NCI-H2171 (cell line): ENCODE results near the gene ALG1L2.
"Not testable (repeated sequence)": the region's sequence is repeated elsewhere in the genome, so short reads cannot be mapped to it uniquely, and the experiment has no call there.

Experiments
- DNase-seq: peaks from one replicate; lab custom pipeline; 2025; lab: John Stamatoyannopoulos, UW

ALG1L2 gene

DNA sequence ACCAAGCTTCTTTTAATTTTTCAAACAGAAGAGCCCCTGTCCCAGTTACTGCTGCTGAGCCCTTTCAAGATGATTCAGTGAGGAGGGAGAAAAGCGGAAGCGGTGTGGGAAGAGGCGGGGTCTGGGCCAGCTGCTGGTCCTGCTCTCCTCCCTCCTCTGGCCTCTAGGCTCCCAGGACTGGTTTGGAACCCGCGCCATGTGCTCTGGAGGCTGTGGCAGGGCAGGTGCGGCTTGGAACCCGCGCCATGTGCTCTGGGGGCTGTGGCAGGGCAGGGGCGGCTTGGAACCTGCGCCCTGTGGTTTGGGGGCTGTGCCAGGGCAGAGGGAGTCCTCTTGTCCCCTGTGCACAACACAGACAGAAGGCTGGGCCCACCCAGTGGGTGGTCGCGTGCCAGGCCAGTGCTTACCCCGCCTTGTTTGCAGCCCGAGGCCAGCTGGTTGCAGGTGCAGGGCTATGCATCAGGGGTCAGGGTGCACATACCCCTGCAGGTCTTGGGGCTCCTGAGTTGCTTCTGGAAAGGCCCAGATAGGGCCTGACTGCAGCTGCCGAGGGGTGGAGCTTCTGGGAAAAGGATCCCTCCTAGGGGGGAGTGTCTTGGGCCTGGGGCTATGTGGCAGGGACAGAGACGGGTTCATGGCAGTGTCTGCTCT lies 12.2 kb downstream of the ALG1L2 start:
- DNase-seq: no peak

DNA sequence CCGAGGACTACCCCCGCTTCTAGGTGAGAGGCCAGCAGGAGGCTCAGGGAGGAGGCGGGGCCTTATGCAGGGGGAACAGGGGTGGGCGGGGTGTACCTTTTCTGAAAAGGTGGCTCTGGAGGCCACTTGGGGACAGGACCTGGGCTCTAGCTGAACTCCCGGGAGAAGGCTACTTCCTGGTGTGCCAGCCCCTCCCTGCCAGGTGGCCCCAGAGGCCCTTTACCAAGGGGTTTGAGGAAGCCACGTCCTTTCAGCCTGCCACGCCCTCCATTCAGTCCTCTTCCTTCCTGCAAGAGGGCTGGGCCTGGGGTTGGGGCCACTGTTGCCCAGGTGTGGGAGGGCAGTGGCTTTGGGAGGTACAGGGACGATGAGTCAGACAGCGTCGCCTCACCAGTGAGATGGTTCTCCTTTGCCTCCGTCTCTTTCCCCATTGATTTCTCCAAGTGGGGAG lies 12.9 kb downstream of the ALG1L2 start:
- not testable (repeated sequence) for DNase-seq

DNA sequence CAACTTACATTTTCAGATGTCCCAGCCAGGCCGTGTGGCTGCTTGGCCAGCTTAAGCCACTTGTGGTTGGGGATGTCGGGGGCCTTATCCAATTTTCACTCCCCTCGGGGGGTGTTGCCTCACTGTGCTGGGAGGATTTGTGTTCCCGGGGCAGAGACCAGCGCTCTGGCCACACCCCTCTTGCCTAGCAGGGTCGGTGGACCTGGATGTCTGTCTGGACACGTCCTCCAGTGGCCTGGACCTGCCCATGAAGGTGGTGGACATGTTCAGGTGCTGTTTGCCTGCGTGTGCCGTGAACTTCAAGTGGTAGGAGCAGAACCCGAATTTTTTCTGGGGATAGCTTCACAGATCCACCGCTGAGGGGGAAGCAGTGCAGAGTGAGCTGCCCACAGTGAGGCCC lies 14.2 kb downstream of the ALG1L2 start:
- DNase-seq: not testable (repeated sequence)

DNA sequence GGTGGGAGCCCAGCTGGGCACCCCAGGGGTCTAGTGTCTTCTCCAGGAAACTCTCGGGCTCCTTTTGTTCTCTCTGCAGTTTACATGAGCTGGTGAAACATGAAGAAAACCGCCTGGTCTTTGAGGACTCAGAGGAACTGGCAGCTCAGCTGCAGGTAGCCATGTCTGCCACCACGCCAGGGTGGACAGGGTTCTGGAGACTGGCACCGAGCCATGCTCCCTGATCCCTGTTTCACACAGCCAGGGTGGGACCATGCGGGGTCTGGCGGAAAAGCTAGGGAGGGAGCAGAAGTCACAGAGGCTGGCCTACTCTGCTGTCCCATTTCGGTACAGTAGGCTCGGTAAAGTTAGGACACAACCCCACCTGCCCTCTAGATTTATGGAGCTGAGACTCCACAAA lies 15.5 kb downstream of the ALG1L2 start:
- not testable (repeated sequence) for DNase-seq

DNA sequence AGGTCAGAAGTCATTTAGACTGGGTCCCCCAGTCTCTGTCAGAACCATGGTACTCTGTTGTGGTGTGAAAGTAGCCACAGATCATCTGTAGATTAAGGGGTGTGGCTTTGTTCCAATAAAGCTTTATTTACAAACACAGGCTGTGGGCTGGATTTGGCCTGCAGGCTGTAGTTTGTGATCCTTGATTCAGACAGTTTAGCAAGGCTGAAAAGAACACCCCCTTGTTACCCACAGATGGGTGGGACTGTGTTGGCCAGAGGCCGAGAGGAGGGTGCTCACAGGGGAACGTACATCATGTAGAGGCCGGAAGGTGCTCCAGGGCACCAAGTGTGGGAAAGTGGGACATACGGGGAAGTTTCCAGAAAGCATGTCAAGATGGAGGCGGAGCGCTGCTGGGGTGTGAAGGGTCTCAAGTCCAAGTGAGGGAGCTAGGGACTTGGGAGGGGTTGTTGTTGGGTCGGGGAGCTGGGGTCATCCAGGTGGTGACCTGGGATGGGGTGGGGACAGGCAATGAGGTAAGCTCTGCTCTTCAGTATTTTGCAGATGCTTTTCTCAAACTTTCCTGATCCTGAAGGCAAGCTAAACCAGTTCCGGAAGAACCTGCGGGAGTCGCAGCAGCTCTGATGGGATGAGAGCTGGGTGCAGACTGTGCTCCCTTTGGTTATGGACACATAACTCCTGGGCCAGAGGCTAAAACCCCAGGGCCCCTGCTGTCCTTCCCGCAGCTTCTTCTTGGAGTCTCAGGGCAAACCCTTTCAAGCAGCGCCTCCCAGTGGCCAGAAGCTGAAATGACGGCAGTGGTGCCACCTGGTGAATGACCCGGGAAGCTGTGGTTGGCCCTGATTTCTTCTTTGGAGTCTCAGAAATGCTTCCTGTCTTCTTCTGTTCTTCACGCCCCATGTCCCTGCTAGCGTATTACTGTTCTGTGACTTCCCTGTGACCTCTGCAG lies 16.3 kb downstream of the ALG1L2 start:
- DNase-seq: not testable (repeated sequence)

DNA sequence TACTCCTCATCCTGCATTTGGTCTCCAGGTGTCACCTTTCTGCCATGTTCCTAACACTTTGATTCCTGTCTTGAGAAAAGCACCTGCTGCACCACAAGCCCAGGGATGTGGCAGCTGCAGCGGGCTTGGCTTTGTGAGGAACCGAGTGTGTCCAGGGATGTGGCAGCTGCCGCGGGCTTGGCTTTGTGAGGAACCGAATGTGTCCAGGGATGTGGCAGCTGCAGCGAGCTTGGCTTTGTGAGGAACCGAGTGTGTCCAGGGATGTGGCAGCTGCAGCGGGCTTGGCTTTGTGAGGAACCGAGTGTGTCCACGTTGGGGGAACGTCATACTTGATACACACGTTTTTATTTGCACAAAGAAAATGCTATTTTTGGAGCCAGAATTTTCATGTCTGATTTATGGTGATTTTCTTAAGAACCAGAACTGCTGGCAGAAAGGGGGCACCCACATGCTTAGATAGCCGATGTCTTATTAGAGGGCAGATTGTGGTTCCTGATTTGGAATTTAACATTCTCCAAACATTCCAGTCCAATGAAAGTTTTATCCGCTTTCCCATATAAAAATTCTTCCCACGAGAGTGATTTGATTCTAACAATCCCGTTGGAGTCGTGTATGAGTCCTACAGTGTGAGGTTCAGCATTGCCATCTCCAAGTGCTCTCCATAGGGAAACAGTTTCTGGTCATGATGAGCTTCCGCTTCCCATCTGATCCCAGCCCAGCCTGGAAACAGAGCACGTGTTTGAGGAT lies 17.2 kb downstream of the ALG1L2 start:
- not testable (repeated sequence) for DNase-seq

DNA sequence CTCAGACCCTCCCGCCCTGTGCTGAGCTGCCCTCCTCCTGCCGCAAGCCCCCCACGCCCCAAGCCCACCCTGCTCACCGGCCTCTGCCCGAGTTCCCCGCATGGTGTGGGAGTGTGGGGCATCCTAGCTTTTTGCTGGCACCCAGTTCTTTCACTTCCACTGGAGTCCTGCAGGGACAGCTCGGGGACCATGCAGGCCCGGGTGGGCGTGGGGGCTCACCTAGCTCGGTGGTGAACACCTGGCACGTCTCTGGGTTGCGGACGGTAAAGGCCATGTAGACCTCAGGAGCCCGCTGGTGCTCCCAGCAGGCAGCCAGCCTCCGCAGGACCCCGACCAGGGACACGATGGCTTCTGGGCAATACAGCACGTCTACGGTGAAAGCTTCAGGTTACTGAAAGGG lies 20.9 kb downstream of the ALG1L2 start:
- DNase-seq: not testable (repeated sequence)

DNA sequence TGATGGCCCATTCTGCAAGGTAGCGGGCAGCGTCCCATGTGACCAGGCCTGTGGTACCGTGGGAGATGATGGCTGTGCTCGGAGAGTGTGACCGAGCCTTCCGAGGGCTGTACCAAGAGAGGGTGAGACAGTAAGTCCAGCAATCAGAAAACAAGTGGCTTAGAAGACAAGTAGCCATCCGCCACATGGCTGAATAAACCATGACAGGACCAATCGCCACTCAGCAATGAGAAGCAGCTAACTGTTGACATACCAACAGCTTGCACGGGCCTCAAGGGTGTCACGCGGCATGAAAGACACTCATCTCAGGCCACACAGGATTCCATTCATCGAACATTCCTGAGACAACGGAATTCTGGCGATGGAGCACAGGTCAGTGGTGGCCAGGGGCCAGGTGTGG lies 22.6 kb downstream of the ALG1L2 start:
- not testable (repeated sequence) for DNase-seq

DNA sequence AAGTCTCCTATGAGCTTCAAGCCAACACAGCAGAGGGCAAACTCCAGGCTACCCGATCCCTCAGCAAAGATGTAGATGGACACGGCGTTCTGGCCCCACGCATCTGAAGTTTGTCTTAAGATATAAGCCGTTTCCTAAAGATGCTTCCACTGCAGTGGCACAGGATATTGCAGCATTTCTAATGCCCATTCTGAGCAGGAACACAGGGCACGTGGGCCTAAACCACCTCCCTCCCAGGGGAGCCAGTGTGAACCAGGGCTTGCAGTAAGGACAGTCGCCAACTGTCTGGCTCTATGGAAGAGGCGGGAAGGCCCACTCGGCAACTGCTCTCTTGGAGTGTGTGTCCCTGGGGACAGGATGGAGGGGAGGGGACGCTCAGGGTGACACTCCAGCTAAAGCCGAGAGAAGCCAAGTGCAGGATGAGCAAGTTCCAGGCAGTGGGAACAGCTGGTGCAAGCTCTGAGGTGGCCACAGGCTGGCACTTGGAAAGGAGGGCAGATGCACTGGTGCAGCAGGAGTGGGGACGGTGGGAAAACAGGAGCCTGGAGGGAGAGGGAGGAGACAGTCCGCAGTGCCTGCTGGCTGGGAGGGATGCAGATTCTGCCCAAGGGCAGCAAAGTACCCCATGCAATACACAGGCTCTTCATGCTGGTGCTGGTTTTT lies 25.8 kb downstream of the ALG1L2 start:
- not testable (repeated sequence) for DNase-seq

DNA sequence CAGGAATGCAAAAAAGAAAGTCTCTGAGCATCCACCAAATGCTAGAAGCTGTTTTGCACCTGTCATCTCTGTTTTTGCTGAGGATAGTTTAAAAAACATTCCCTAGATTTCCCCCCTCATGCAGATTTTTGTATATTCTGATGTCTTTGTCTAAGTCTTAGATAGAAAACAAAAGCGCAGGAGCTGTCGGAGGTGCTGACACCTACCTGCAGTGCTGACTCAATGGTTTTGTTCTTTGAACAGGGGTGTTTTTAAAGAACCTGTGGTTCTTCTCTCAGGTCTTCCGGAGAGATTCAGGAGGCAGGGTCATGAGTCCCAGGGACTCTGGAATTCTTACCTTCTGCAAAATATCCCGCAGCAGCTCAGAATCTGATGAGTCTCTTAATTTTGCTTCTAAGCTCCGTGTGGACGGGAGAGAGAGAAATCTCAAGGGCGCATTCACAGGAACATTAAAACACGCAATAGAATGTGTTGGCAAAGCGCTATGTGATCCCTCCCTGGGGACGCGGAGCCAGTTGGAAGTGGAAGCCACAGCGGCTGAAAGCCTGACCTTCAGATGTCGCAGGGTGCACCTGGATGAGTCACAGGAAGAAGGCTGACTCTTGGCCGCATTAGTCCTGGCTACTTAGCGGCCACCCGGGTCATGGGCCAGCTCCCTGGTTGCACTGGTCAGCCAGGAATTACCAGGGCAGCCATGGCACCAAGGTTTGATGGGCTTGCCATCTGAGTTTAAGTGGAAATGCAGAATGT lies 27.4 kb downstream of the ALG1L2 start:
- not testable (repeated sequence) for DNase-seq

DNA sequence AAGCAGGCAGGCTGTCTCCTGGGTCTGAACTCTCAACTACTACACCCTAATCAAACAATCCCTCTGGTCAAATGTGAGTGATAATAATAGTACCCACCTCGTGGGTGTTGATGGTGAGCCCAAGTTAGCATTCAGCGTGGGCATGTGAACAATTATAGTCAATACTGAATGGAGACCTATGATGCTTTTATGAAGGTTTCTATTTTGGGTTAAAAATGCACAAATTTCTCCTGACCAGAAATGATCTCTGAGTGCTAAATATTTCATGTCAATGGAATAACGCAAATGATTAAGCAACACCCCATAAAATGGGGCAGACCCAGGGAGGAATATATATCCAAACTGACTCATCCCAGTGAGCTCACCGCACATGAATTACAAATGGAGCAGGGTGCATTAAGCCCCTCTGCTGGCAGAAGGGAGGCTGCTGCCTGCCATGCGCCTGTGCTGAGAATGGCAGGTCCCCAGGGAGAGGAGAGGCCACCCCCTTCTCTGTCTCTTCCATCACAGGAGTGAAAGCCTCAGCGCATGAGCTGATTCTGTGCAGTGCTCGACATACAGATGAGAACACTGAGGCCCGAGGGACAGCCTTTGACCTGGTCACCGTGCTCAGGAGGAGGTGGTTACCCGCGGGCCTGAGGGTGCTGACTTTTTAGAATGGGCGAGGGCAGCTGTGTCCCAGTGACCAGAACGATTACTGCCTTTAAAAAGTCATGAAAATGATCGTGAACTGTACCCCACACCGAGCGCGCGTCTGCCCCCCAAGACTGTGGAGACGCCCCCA lies 28.9 kb downstream of the ALG1L2 start:
- DNase-seq: peak; percentile 49

DNA sequence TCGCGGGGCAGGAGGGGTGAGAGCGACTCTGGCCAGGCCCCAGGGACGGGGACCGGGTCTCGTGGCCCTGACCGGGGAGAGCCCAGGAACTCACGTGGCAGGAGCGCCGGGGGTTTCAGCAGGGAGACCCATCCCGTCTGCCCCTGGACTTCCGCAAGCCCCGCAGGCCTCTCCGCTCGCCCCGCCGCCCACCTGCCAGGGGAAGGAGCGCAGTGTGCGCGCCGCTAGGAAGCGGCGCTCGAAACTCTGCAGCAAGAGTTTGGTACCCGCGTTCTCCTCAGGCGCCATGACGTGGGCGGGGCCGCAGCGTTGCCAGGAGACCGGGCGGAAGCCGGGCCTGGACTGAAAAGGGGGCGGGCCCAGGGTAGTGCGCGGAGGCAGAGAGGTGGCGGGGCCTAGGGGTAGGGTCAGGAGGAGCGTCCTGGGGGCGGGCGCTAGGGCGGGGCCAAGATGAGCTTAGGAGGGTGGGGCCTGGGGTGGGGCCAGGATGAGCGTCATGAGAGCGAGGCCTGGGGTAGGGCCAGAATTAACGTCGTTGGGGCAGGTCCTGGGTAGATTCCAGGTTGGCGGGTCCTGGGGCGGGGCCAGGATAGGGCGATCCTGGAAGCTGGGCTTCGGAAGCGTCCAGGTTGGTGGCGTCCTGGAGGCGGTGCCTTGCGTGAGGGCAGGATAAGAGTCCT lies 29.7 kb downstream of the ALG1L2 start:
- DNase-seq: peak; percentile 99

DNA sequence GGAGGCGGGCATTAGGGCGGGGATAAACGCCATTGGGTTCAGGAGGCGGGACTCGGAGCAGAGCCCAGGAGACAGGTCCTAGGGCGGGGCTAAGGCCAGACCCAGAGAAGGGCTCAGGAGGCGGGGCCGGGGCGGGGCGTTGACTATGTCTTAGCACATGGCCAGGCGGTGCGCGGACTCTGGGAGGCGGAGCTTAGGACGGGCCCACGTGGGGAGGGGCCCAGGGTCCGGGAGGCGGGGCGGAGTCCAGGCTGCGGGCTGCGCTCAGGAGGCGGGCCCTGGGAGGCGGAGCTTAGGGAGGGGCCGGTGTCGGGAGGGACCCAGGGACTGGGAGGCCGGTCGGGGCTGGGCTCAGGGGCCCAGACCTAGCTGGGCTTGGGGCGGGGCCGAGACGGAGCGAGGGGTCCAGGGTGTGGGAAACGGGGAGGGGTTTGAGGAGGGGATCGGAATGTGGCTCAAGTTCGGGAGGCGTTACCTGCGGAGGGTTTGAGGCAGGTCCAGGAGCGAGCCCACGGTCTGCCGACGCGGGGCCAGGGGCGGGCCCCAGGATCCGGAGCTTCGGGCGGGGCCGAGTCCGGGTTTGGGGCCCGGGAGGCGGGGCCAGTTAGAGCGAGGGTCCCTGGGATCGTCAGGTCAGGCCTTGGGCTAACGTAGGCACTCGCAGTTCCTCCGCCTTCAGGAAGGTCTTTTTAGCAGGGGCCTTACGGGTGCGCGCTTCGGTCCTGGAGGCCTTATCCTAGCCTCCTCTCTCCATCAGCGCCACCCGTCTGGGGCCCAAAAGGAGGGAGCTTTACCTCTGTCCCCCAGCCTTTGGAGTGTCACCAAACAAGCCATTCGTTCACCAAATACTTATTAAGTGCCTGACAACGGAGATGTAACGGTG lies 30.5 kb downstream of the ALG1L2 start:
- peak; percentile 96 for DNase-seq

DNA sequence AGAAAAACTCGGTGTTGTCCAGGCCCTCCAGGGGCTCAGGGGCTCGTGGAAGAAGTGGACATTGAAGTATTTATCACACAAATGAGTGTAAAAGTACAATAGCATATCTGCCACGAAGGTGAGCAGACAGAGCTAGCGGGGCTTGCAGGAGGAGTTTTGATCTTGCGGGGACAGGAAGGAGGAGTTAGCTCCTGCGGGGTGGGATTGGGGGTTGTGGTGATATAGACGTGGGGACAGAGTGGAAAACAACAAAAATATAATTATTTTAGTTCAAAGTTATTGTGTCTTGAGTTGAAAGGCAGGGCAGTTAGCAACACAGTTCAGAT lies 31.1 kb downstream of the ALG1L2 start:
- DNase-seq: not testable (repeated sequence)

DNA sequence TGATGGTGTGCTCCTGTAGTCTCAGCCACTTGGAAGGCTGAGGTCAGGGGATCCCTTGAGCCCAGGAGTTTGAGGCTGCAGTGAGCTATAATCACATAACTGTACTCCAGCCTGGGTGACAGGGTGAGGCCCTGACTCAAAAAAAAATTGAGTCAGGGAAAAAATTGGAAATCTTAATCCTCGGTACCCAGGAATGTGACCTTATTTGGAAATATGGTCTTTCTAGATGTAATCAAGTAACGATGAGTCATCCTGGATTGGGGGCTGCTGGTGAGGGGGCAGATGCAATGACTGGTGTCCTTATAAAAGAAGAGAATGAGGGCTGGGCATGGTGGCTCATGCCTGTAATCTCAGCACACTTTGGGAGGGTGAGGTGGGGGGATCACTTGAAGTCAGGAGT lies 33.8 kb downstream of the ALG1L2 start:
- DNase-seq: not testable (repeated sequence)

DNA sequence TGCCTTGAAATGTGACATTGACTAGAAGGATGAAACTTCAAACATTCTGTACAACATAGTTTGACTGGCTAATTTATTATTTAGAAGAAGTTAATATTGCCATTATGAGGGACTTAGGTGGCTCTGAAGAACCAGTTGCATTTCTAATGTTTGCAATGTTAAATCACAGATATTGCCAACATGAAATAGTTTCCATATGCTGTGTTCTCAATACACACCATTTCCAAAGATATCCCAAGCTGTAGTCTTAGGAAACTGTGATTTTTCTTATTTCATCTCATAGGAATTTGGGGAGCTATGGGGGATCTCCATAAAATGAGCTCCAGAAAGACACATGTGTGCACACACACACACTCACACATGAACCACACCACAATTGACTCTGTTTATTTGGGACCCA lies 36.3 kb downstream of the ALG1L2 start:
- no peak for DNase-seq

DNA sequence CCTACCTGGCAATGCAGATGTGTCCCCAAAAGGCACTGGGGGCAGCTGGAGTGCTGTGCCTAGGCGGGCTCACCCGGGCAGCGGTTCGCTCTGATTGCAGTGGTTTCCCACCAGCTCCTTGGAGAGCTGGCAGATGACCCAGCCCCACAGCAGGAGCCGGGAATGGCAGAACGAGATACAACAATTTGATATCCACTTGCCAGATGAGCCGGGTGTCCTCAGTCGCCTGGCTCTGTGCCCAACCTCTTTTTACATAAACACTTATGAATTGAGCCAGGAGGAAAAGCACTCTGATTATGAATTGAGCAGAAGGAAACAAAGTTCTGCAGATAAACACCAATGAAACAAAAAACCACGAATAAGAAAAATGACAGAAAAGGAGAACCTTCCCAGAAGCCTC lies 38.2 kb downstream of the ALG1L2 start:
- peak; percentile 83 for DNase-seq

DNA sequence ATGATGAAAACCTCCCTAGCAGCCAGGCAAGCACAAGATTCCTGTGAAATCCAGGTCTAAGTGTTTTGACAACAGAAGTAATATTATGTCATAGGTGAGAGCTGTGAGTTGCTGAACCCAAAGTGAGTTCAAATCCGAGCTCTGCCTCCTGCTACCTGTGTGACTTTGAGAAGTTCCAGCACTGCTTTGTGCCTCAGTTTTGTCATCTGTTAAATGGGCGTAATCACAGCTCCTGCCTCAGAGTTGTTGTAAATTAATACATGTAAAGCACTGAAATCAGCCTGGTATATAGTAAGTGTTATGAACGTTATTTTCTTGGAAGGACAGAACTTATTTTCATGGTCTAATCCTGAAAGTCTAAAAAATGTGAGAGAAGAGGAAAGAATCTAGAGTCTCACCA lies 38.7 kb downstream of the ALG1L2 start:
- not testable (repeated sequence) for DNase-seq
